Colonic mucosa (tissue), 4 donors: ENCODE data around the gene MAPKAPK5. TPM values are rescaled to one million over a fixed set of nuclear protein-coding genes. Genes with fewer than 3 reads are reported as not detected.

ENCODE experiments used
- DNase-seq: peaks from one replicate; pipeline ENCODE4 v3.0.0-alpha.2; 2020
- H3K27ac ChIP-seq: fragments of 200-600 bp; one replicate; pipeline ENCODE4 v1.8.0; 2021
- H3K27me3 ChIP-seq: fragments of 200-600 bp; one replicate; pipeline ENCODE4 v1.8.0; 2021
- H3K36me3 ChIP-seq: fragments of 200-600 bp; one replicate; pipeline ENCODE4 v1.8.0; 2021
- H3K4me1 ChIP-seq: fragments of 200-600 bp; one replicate; pipeline ENCODE4 v1.8.0; 2021; ENCODE audit warnings: mild to moderate bottlenecking
- H3K4me3 ChIP-seq: fragments of 200-600 bp; one replicate; pipeline ENCODE4 v1.8.0; 2021
- H3K9ac ChIP-seq, 2 donors: one replicate each; pipeline ENCODE4 v1.7.0; 2013; ENCODE audit warnings: control low read depth in 2 of 2, low read depth in 2 of 2, low read length in 2 of 2
- H3K9me3 ChIP-seq: fragments of 200-600 bp; one replicate; pipeline ENCODE4 v1.8.0; 2021
- intact Hi-C: fragments of 100-400 bp; cut with DNase I; formaldehyde crosslinking; loops from one replicate; pipeline ENCODE4 v1.14.1; 2022
- total RNA-seq, 2 donors: library from RNA; stranded (reverse); fragmentation: NEBNext Ultra II Directional in 1 of 2; extraction: Animal tissue kit (Norgen Biotek cat#: 25700) in 1 of 2; gene quantifications; one replicate each; pipeline ENCODE4 v1.2.1, GENCODE V29; 2021
- TF ChIP-seq, protein P1 (sequence below): fragments of 200-600 bp; IDR thresholded peaks from one replicate; pipeline ENCODE4 v1.8.0; 2022; ENCODE audit warnings: antibody characterized with exemption, mild to moderate bottlenecking
- donor health status: healthy.
- donor health status: DM: no; HTN: no; CAD: no.
- donor health status: DM: no; HTN: no; CAD: no.

The MAPKAPK5 gene
- total RNA-seq, 2 donors from 2014 or later = 76.9 to 84.8 TPM

DNA sequence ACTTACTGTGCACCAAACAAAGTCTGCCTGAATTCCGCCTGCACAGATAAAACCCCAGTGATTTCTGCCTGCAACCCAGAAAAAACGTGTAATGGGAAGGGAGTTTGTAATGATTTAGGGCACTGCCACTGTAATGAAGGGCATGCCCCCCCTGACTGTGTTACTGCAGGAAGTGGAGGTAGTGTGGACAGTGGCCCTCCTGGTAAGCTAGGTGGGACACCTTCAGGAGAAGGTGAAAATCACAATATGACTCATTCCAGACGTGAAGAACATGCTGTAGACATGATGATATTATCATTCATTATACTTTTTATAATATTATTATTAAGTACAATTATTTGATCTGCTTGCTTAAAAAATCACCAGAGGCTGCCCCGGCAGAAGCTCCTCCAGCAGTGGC lies 59.2 kb downstream of the MAPKAPK5 start:
- Histone ChIP-seq H3K9me3 (no peaks in the 10 kb centered on the region), H3K4me3 (no peak overlapping the region), H3K9ac (no peak overlapping the region), H3K36me3 (peaks cover 9% of the 10 kb centered on the region), H3K4me1 (no peaks in the 10 kb centered on the region), H3K27me3 (no peaks in the 10 kb centered on the region), H3K27ac (no peak overlapping the region)
- TF ChIP-seq, protein P1, sequence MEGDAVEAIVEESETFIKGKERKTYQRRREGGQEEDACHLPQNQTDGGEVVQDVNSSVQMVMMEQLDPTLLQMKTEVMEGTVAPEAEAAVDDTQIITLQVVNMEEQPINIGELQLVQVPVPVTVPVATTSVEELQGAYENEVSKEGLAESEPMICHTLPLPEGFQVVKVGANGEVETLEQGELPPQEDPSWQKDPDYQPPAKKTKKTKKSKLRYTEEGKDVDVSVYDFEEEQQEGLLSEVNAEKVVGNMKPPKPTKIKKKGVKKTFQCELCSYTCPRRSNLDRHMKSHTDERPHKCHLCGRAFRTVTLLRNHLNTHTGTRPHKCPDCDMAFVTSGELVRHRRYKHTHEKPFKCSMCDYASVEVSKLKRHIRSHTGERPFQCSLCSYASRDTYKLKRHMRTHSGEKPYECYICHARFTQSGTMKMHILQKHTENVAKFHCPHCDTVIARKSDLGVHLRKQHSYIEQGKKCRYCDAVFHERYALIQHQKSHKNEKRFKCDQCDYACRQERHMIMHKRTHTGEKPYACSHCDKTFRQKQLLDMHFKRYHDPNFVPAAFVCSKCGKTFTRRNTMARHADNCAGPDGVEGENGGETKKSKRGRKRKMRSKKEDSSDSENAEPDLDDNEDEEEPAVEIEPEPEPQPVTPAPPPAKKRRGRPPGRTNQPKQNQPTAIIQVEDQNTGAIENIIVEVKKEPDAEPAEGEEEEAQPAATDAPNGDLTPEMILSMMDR = no peak
- intact Hi-C loops = no loop called here
- no peak for DNase-seq

DNA sequence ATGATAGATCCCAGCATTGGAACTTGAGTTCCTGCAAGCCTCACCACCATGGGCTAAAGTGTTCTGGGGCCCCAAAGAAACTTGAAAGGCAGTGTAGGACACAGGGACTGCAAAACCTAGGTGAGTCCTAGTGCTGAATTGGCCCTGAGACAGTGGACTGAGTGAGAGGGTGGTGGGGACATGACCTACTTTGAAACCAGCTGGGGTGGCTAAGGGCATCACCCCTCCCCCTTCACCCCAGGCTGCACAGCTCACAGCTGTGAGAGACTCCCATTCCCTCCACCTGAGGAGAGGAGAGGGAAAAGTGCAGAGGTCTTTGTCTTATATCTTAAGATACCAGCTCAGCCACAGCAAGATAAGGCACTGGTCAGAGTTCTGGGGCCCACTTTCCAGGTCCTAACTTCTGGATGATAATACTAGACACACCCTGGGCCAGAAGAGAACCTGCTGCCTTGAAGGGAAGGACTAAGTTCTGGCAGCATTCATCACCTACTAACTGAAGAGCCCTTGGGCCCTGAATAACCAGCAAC lies 62.5 kb downstream of the MAPKAPK5 start:
- no peak overlapping the region for H3K4me3 ChIP-seq
- no peaks in the 10 kb centered on the region for H3K9me3 ChIP-seq
- H3K9ac ChIP-seq = no peak overlapping the region
- intact Hi-C loops = no loop called here
- no peaks in the 10 kb centered on the region for H3K4me1 ChIP-seq
- TF ChIP-seq, protein P1 = no peak
- H3K27me3 ChIP-seq = no peaks in the 10 kb centered on the region
- no peak for DNase-seq
- no peak overlapping the region for H3K27ac ChIP-seq
- peaks cover 9% of the 10 kb centered on the region for H3K36me3 ChIP-seq

DNA sequence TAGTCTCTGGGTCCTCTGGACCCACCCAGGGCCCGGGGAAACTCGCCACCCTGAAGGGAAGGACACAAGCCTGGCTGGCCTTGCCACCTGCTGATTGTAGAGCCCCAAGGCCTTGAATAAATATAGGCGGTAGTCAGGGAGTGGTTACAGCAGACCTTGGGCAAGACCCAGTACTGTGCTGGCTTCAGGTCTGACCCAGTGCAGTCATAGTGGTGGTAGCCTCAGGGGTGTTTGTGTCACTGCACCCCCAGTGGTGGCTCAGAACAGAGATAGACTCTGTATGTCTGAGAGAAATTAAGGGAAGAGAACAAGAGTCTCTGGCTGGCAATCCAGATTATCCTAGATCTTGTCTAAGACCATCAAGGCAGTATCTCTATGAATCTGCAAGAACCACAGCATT lies 63.5 kb downstream of the MAPKAPK5 start:
- no peak overlapping the region for H3K9ac ChIP-seq
- DNase-seq = no peak
- no peaks in the 10 kb centered on the region for H3K27me3 ChIP-seq
- TF ChIP-seq, protein P1 = no peak
- no peaks in the 10 kb centered on the region for H3K9me3 ChIP-seq
- intact Hi-C loops = no loop called here
- H3K4me1 ChIP-seq = no peaks in the 10 kb centered on the region
- H3K36me3 ChIP-seq = peaks cover 9% of the 10 kb centered on the region
- H3K27ac ChIP-seq = no peak overlapping the region
- no peak overlapping the region for H3K4me3 ChIP-seq

DNA sequence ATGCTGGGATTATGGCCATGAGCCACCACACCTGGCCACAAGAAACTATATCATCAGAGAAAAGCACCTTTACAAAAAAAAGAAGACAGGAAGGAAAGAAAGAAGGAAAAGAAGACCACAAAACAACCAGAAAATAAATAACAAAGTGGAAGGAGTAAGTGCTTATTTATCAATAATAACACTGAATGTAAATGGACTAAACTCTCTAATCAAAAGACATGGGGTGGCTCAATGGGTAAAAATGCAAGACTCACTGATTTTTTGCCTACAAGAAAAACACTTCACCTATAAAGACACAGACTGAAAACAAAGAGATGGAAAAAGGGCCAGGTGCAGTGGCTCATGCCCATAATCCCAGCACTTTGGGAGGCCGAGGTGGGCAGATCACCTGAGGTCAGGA lies 65.7 kb downstream of the MAPKAPK5 start:
- no peak for DNase-seq
- TF ChIP-seq, protein P1 = no peak
- H3K4me3 ChIP-seq = no peak overlapping the region

DNA sequence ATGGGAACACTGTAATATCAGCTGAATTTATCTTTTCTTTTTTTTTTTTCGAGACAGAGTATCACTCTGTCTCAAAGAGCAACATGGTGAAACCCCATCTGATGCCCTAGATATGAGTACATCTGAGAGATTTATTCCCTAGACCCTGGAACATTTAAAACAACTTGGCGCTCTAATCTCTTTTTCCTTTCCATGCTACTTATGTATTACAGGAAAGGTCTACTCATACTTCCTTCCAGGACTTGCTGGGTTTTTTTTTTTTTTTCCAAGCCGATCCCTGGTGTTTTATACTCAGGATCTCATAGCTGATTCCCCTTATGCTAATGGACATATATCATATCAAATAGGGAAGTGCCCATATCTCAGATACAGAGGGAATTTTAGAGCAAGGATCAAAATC lies 83.1 kb downstream of the MAPKAPK5 start:
- no peaks in the 10 kb centered on the region for H3K27me3 ChIP-seq
- TF ChIP-seq, protein P1 = no peak

More for the DNA sequence above, 65.7 kb downstream of the MAPKAPK5 start:
- Histone ChIP-seq H3K27me3 (no peaks in the 10 kb centered on the region), H3K9ac (no peak overlapping the region), H3K36me3 (peaks cover 9% of the 10 kb centered on the region), H3K4me1 (no peaks in the 10 kb centered on the region), H3K9me3 (no peaks in the 10 kb centered on the region), H3K27ac (no peak overlapping the region)
- intact Hi-C loops = no loop called here

More for the DNA sequence above, 83.1 kb downstream of the MAPKAPK5 start:
- no peak overlapping the region for H3K9ac ChIP-seq
- DNase-seq = no peak
- H3K36me3 ChIP-seq = no peaks in the 10 kb centered on the region
- intact Hi-C loops = no loop called here
- H3K4me3 ChIP-seq = no peak overlapping the region
- H3K27ac ChIP-seq = no peak overlapping the region
- H3K4me1 ChIP-seq = no peaks in the 10 kb centered on the region
- H3K9me3 ChIP-seq = no peaks in the 10 kb centered on the region
